Heart left ventricle (tissue), 16 donors: ENCODE data around the gene OXLD1. TPM values are rescaled to one million over a fixed set of nuclear protein-coding genes. Genes with fewer than 3 reads are reported as not detected.

Experiments
- ATAC-seq, 4 donors: fragments of 200-7000 bp; cut with Tn5 transposase; one replicate each; pipeline ENCODE4 v1.9.1; 2020 to 2022; ENCODE audit warnings: moderate library complexity in 4 of 4, mild to moderate bottlenecking in 3 of 4, moderate number of reproducible peaks in 1 of 4
- DNase-seq, 5 donors: peaks; one replicate each; pipeline ENCODE4 v3.0.0-alpha.2; 2020
- H3K27ac ChIP-seq, 12 donors: fragments of 200-600 bp; sonication (generic) in 4 of 12; one replicate each; pipeline versions ENCODE4 v1.5.0 to v1.8.0; 2016 to 2022; ENCODE audit warnings: mild to moderate bottlenecking in 2 of 12
- H3K27me3 ChIP-seq, 9 donors: fragments of 200-600 bp; sonication (generic) in 2 of 9; one replicate each; pipeline versions ENCODE4 v1.5.1 to v1.8.0; 2016 to 2022; ENCODE audit warnings: mild to moderate bottlenecking in 3 of 9
- H3K36me3 ChIP-seq, 9 donors: fragments of 200-600 bp; sonication (generic) in 2 of 9; one replicate each; pipeline versions ENCODE4 v1.5.0 to v1.8.0; 2018 to 2022; ENCODE audit warnings: mild to moderate bottlenecking in 2 of 9
- H3K4me1 ChIP-seq, 12 donors: fragments of 200-600 bp; sonication (generic) in 4 of 12; one replicate each; pipeline versions ENCODE4 v1.5.0 to v1.8.0; 2016 to 2022; ENCODE audit warnings: mild to moderate bottlenecking in 3 of 12
- H3K4me3 ChIP-seq, 12 donors: fragments of 200-600 bp; sonication (generic) in 4 of 12; one replicate each; pipeline versions ENCODE4 v1.5.0 to v1.8.0; 2017 to 2022; ENCODE audit warnings: mild to moderate bottlenecking in 9 of 12, moderate library complexity in 4 of 12
- H3K9me3 ChIP-seq, 12 donors: fragments of 200-600 bp; sonication (generic) in 4 of 12; one replicate each; pipeline versions ENCODE4 v1.5.0 to v1.8.0; 2016 to 2022; ENCODE audit warnings: mild to moderate bottlenecking in 1 of 12
- POLR2A ChIP-seq, 2 donors: fragments of 450-650 bp; IDR thresholded peaks; one replicate each; pipeline ENCODE4 v1.6.1; 2017; ENCODE audit warnings: antibody characterized with exemption in 2 of 2, mild to moderate bottlenecking in 2 of 2, moderate library complexity in 2 of 2
- WGBS, 4 donors: extraction: QIAGEN DNeasy Blood & Tissue Kit in 2 of 4; methylation state at CpG; one replicate each; pipeline versions ENCODE4 v1.1.5 to v1.1.7; 2013 to 2018; 5-methylcytosine and 5-hydroxymethylcytosine counted together
- intact Hi-C, 10 donors: fragments of 100-400 bp; cut with DNase I; formaldehyde crosslinking; loops; one replicate each; pipeline versions ENCODE4 v1.11.1 to v1.14.2; 2022
- polyA plus RNA-seq, 2 donors: library from polyadenylated mRNA; stranded (reverse); fragments of 200-250 nt; gene quantifications; one replicate each; pipeline ENCODE4 v1.2.3, GENCODE V29; 2013
- total RNA-seq, 9 donors: library from RNA; depleted of rRNA in 2 of 9; stranded (reverse); fragments of >200 nt in 2 of 9; fragmentation: NEBNext Ultra II Directional in 3 of 9; extraction: Animal tissue kit (Norgen Biotek cat#: 25700) in 3 of 9; gene quantifications; one replicate each; pipeline versions ENCODE4 v1.1.0 to v1.2.4, GENCODE V29; 2016 to 2023
- TF ChIP-seq, protein P1 (sequence below), 12 donors: fragments of 200-600 bp; sonication (generic) in 4 of 12; IDR thresholded peaks; one replicate each; pipeline versions ENCODE4 v1.5.0 to v1.8.0; 2018 to 2022; ENCODE audit warnings: antibody characterized with exemption in 12 of 12, mild to moderate bottlenecking in 5 of 12
- donor health status: ischemic (EF 13 %, LVEDD 7.1; RV severe dilation, severe dysfunction).
- donor health status: healthy with polysubstance abuse.
- donor health status: DM: no; HTN: yes; CAD: no.
- donor health status: DM: no; HTN: no; CAD: no.
- donor health status: ischemic (EF 25% LVEDD 6.9; RV normal size, moderate dysfunction).
- donor health status: ischemic (EF 25% LVEDD 5.7; RV mildly dilated, moderate dysfunction).
- donor health status: healthy.
- donor health status: DM: yes; HTN: yes; CAD: no.
- donor health status: ischemic (EF 35%, LVEDD 5.7; RV mildly dilated, moderate dysfunction).
- donor health status: nonischemic (EF 11% LVEDD 7.7; RV severe dilation, severe dysfunction).
- donor health status: DM: yes; HTN: yes; CAD: no.
- donor health status: PGD.
- donor health status: ischemic (EF 29% LVEDD 5.4; RV normal size, mild dysfunction).
- donor health status: nonischemic (EF 23%, LVEDD 6.1; RV moderate dilation, normal function).

OXLD1 gene
- total and polyA plus RNA-seq, 11 donors: 16.9 to 42.9 (median 22.1) TPM

DNA sequence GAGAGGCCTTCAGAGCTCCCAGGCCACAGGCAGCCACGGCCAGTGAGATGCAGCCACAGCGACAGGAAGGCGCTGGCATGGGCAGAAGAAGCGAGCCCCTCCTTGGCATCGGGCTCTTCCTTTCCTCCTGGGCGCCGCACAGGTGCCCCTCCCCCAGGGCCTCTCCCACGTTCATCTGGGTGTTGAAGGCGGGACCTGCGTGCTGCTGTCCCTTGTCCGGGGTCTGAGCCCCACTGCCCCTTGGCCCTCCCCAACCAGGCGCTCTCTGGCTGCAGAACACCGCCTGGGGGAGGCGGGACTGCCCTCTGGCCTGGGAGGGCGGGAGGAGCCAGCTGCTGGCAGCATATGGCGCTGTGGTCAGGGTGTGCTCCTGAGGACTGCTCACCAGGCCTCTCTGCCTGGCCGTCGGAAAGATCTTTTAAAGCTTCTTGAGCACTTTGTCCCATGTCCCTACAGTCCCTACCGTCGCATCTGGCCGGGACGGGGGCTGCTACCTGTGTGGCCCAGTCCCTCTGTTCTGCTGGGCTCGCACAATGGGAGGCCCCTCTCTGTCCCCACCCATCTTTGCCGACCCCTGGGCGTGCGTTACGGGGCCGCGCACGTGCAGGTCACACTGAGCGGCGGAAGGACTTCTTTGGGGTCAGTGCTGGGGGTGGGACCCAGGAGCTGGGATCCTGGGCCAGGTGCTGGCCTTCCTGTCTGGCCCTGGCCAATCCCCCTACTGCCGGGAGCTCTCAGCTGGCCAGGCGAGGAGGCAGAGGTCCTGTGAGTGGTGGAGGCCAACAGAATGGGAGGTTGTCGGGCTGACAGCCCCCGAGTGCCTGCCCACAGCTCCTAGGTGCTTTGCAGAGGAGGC is 47.4 kb upstream of the OXLD1 start:
- H3K4me1 ChIP-seq: peaks cover 6 to 35% (median 27%) of the 10 kb centered on the region in 12 donors
- intact Hi-C loops: no loop called here
- peak overlapping the region in 2 of 12 donors; percentile 96 to 98 for H3K4me3 ChIP-seq
- no peaks in the 10 kb centered on the region for H3K9me3 ChIP-seq
- H3K27me3 ChIP-seq: no peaks in the 10 kb centered on the region
- no peaks in the 10 kb centered on the region for H3K36me3 ChIP-seq
- no peak overlapping the region for H3K27ac ChIP-seq
- no peak for ATAC-seq
- TF ChIP-seq, protein P1, sequence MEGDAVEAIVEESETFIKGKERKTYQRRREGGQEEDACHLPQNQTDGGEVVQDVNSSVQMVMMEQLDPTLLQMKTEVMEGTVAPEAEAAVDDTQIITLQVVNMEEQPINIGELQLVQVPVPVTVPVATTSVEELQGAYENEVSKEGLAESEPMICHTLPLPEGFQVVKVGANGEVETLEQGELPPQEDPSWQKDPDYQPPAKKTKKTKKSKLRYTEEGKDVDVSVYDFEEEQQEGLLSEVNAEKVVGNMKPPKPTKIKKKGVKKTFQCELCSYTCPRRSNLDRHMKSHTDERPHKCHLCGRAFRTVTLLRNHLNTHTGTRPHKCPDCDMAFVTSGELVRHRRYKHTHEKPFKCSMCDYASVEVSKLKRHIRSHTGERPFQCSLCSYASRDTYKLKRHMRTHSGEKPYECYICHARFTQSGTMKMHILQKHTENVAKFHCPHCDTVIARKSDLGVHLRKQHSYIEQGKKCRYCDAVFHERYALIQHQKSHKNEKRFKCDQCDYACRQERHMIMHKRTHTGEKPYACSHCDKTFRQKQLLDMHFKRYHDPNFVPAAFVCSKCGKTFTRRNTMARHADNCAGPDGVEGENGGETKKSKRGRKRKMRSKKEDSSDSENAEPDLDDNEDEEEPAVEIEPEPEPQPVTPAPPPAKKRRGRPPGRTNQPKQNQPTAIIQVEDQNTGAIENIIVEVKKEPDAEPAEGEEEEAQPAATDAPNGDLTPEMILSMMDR (IDR thresholded peaks at IDR 0.05): no peak
- TF ChIP-seq POLR2A (IDR thresholded peaks at IDR 0.05): no peak
- 83 to 90% (median 85%) methylated on average over 24 to 36 of the region's 36 CpGs for WGBS, 4 donors
- DNase-seq: no peak

DNA sequence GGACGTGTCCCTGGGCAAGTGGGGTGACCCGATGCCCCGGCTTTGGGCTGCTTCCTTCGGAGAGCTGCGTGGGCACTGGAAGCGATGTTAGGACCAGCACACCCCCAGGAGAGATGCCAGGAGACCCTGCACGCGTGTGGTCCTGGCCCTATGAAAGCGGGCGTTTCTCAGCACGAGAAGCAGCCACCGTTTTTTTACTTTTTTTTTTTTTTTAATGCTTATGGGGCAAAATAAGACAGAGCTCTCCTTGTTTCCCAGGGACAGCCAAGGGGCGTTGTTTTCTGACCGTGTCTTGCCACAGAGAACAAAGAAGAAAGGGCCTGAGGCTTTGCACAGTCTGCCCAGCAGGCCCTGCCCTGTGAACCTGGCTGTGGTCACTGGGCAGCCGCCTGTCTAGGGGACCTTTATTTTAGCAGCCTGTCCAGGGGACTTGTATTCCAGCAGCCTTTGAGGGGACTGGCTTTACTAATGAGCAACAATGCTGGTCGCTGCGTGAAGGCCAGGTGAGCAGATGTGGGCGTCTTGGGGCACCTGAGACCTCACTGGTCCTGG is 46.7 kb upstream of the OXLD1 start:
- Histone ChIP-seq H3K9me3 (no peaks in the 10 kb centered on the region), H3K27me3 (no peaks in the 10 kb centered on the region), H3K4me1 (peaks cover 6 to 35% (median 27%) of the 10 kb centered on the region in 12 donors), H3K4me3 (peak overlapping the region in 11 of 12 donors; percentile 59 to 98 (median 82)), H3K27ac (peak overlapping the region in 1 of 12 donors; percentile 76), H3K36me3 (peaks cover 0 to 5% (median 0%) of the 10 kb centered on the region in 9 donors)
- intact Hi-C loops: no loop called here
- TF ChIP-seq, protein P1 (IDR thresholded peaks at IDR 0.05): no peak
- TF ChIP-seq POLR2A (IDR thresholded peaks at IDR 0.05): no peak
- 38 to 46% (median 44%) methylated on average over 18 of the region's 18 CpGs for WGBS, 4 donors
- ATAC-seq: no peak
- DNase-seq: no peak

DNA sequence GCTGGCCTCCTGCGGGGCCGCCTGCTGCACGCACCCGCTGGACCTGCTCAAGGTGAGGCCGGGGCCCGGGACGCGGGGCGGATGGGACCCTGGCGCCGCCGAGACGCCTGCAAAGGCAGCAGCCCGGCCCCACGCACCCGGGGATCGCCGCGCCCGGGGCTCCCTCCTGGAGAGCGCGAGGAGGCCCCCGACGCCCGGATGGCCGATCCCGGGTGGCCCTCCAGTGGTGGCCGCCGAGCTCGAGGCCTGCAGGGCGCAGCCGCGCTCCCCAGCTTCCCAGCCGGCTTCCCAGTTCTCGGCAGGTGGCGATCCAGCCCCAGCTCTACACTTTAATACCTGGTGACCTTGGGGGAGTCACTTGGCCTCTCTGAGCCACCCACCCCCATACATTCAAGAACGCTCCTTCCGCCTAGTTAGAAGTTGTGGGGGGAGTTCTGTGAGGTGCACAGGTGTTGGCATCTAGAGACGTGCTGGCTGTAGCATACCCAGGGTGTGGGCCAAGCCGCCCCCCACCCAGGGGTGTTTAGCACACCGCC is 46.1 kb upstream of the OXLD1 start:
- Histone ChIP-seq H3K4me1 (peaks cover 6 to 35% (median 27%) of the 10 kb centered on the region in 12 donors), H3K27me3 (no peaks in the 10 kb centered on the region), H3K9me3 (no peaks in the 10 kb centered on the region), H3K36me3 (peaks cover 0 to 10% (median 5%) of the 10 kb centered on the region in 9 donors), H3K4me3 (peak overlapping the region; percentile 59 to 98 (median 82)), H3K27ac (peak overlapping the region in 5 of 12 donors; percentile 47 to 77 (median 76))
- 3 to 14% (median 7%) methylated on average over 12 to 41 of the region's 41 CpGs for WGBS, 4 donors
- DNase-seq (no peak), ATAC-seq (peak in 3 of 4 donors; percentile 12 to 21 (median 16))
- intact Hi-C loops: no loop called here
- TF ChIP-seq POLR2A (IDR thresholded peaks at IDR 0.05): no peak
- TF ChIP-seq, protein P1 (IDR thresholded peaks at IDR 0.05): peak in 2 of 12 donors; percentile 20 to 22
